Posterior cingulate gyrus (tissue), 11 donors: ENCODE measurements around the gene PSMD9.
A peak's percentile ranks its signal among the peaks of the same experiment; 100 is the strongest.
"Not testable (repeated sequence)": the region's sequence is repeated elsewhere in the genome, so short reads cannot be mapped to it uniquely, and the experiment has no call there.

ENCODE experiments used
- DNase-seq, 10 donors: peaks; one replicate each; pipeline versions ENCODE4 v3.0.0 to v3.0.0-alpha.2; 2020 to 2021; ENCODE audit warnings: mixed read lengths in 3 of 10
- intact Hi-C: fragments of 100-400 bp; cut with DNase I; formaldehyde crosslinking; loops from one replicate; pipeline ENCODE4 v1.15.1; 2023

The PSMD9 gene

GRCh38 chr12:121888478-121889273, at the start of gene PSMD9:
TSS of gene PSMD9 (plus strand) at chr12:121888790. CDS start at chr12:121888857, 67 bp downstream.
- peak; percentile 96 to 100 (median 98) for DNase-seq
- intact Hi-C loops: loop anchor here (2.0 to 5.0 kb wide), 2 partner anchors 94 to 191 kb away; no protein-coding TSS in a partner anchor

- DNase-seq: peak; percentile 84 to 99 (median 94)
- intact Hi-C loops: no loop called here
Observed at GRCh38 chr12:121839106-121839992, 49.2 kb upstream of the PSMD9 start.

- intact Hi-C loops: no loop called here
- DNase-seq: no peak
Observed at GRCh38 chr12:121839993-121840761, 48.4 kb upstream of the PSMD9 start.

GRCh38 chr12:121843236-121843982, 45.2 kb upstream of the PSMD9 start:
- no peak for DNase-seq
- intact Hi-C loops: no loop called here

GRCh38 chr12:121845701-121846100, 42.9 kb upstream of the PSMD9 start:
- intact Hi-C loops: no loop called here

GRCh38 chr12:121849211-121849610, 39.4 kb upstream of the PSMD9 start:
- intact Hi-C loops: no loop called here

More at GRCh38 chr12:121845701-121846100, 42.9 kb upstream of the PSMD9 start:
- no peak for DNase-seq

GRCh38 chr12:121849665-121850064, 38.9 kb upstream of the PSMD9 start:
- intact Hi-C loops: no loop called here
- no peak for DNase-seq

More at GRCh38 chr12:121849211-121849610, 39.4 kb upstream of the PSMD9 start:
- no peak for DNase-seq

- DNase-seq: not testable (repeated sequence)
Observed at GRCh38 chr12:121852392-121852791, 36.2 kb upstream of the PSMD9 start.

GRCh38 chr12:121857322-121858246, 31.0 kb upstream of the PSMD9 start:
- intact Hi-C loops: no loop called here

More at GRCh38 chr12:121852392-121852791, 36.2 kb upstream of the PSMD9 start:
- intact Hi-C loops: not testable (repeated sequence)

GRCh38 chr12:121858318-121858661, 30.3 kb upstream of the PSMD9 start:
- intact Hi-C loops: no loop called here
- no peak for DNase-seq

More at GRCh38 chr12:121857322-121858246, 31.0 kb upstream of the PSMD9 start:
- DNase-seq: no peak

- intact Hi-C loops: no loop called here
- peak in 1 of 10 donors; percentile 20 for DNase-seq
Observed at GRCh38 chr12:121858662-121859572, 29.7 kb upstream of the PSMD9 start, which contains the start of gene HPD. TSS of gene HPD (minus strand) at chr12:121858859. CDS start at chr12:121858823, 36 bp downstream.

- DNase-seq: peak in 1 of 10 donors; percentile 61
- intact Hi-C loops: no loop called here
Observed at GRCh38 chr12:121860257-121860656, 28.3 kb upstream of the PSMD9 start.

- intact Hi-C loops: not testable (repeated sequence)
- DNase-seq: peak in 1 of 10 donors; percentile 8
Observed at GRCh38 chr12:121860699-121861098, 27.9 kb upstream of the PSMD9 start.

- DNase-seq: peak in 1 of 10 donors; percentile 40
- intact Hi-C loops: no loop called here
Observed at GRCh38 chr12:121861636-121862254, 26.8 kb upstream of the PSMD9 start.

- intact Hi-C loops: no loop called here
- no peak for DNase-seq
Observed at GRCh38 chr12:121866331-121866730, 22.3 kb upstream of the PSMD9 start.

- intact Hi-C loops: not testable (repeated sequence)
- DNase-seq: peak in 1 of 10 donors; percentile 14
Observed at GRCh38 chr12:121869229-121869628, 19.4 kb upstream of the PSMD9 start.

GRCh38 chr12:121871467-121871866, 17.1 kb upstream of the PSMD9 start:
- intact Hi-C loops: no loop called here
- peak in 1 of 10 donors; percentile 9 for DNase-seq
